H9 (cell line): ENCODE measurements around the gene AGBL3. TPM values are rescaled to one million over a fixed set of nuclear protein-coding genes. Genes with fewer than 3 reads are reported as not detected.
A peak's percentile ranks its signal among the peaks of the same experiment; 100 is the strongest.

Source experiments
- DNase-seq: peaks from one replicate; pipeline ENCODE4 v3.0.0-alpha.2; 2017
- H2AFZ ChIP-seq: one replicate; pipeline ENCODE4 v1.6.1; 2013; ENCODE audit warnings: mild to moderate bottlenecking, low read length, control low read depth, moderate library complexity
- H2AK5ac ChIP-seq: 2 replicates; pipeline ENCODE4 v1.6.1; 2013; ENCODE audit warnings: low read length, control low read depth, mixed read lengths; ENCODE audit not compliant: insufficient read length
- H2BK120ac ChIP-seq: one replicate; pipeline ENCODE4 v1.6.1; 2013; ENCODE audit warnings: low read depth, mild to moderate bottlenecking, low read length, control low read depth, inconsistent platforms; ENCODE audit not compliant: poor library complexity, severe bottlenecking
- H2BK12ac ChIP-seq: 2 replicates; pipeline ENCODE4 v1.6.1; 2013; ENCODE audit warnings: low read length, control low read depth, mixed read lengths, low read depth; ENCODE audit not compliant: insufficient read length
- H2BK15ac ChIP-seq: 2 replicates; pipeline ENCODE4 v1.6.1; 2013; ENCODE audit warnings: low read depth, low read length, control low read depth
- H2BK20ac ChIP-seq: one replicate; pipeline ENCODE4 v1.6.1; 2013; ENCODE audit warnings: low read depth, mild to moderate bottlenecking, low read length, control low read depth, inconsistent platforms; ENCODE audit not compliant: poor library complexity, severe bottlenecking
- H2BK5ac ChIP-seq: 2 replicates; pipeline ENCODE4 v1.6.1; 2013; ENCODE audit warnings: low read length, control low read depth, mixed read lengths; ENCODE audit not compliant: insufficient read length
- H3K14ac ChIP-seq: 2 replicates; pipeline ENCODE4 v1.6.1; 2013; ENCODE audit warnings: low read length, control low read depth; ENCODE audit not compliant: insufficient read depth
- H3K18ac ChIP-seq: 2 replicates; pipeline ENCODE4 v1.6.1; 2013; ENCODE audit warnings: low read depth, mild to moderate bottlenecking, mixed read lengths, low read length, control low read depth; ENCODE audit not compliant: insufficient read length
- H3K23ac ChIP-seq: 2 replicates; pipeline ENCODE4 v1.6.1; 2013; ENCODE audit warnings: low read length, control low read depth, mixed read lengths, low read depth; ENCODE audit not compliant: insufficient read length
- H3K23me2 ChIP-seq: 2 replicates; pipeline ENCODE4 v1.6.1; 2013; ENCODE audit warnings: low read depth, mild to moderate bottlenecking, mixed read lengths, low read length, control low read depth; ENCODE audit not compliant: insufficient read length, poor library complexity, severe bottlenecking
- H3K27ac ChIP-seq: 2 replicates; pipeline ENCODE4 v1.5.1; 2013; ENCODE audit warnings: low read length, control low read depth, mixed read lengths, low read depth; ENCODE audit not compliant: insufficient read length
- H3K27me3 ChIP-seq: 2 replicates; pipeline ENCODE4 v1.6.1; 2013; ENCODE audit warnings: low read length, control low read depth, inconsistent platforms; ENCODE audit not compliant: insufficient read depth
- H3K4ac ChIP-seq: 2 replicates; pipeline ENCODE4 v1.6.1; 2013; ENCODE audit warnings: low read depth, mild to moderate bottlenecking, control low read depth, inconsistent platforms, low read length, moderate library complexity
- H3K4me1 ChIP-seq: 2 replicates; pipeline ENCODE4 v1.6.1; 2013; ENCODE audit warnings: low read length, control low read depth, inconsistent platforms; ENCODE audit not compliant: insufficient read depth
- H3K4me2 ChIP-seq: 2 replicates; pipeline ENCODE4 v1.6.1; 2013; ENCODE audit warnings: low read length, control low read depth, mixed read lengths; ENCODE audit not compliant: insufficient read length, insufficient read depth
- H3K56ac ChIP-seq: 2 replicates; pipeline ENCODE4 v1.6.1; 2013; ENCODE audit warnings: low read depth, mild to moderate bottlenecking, mixed read lengths, low read length, control low read depth; ENCODE audit not compliant: insufficient read length
- H3K79me1 ChIP-seq: 2 replicates; pipeline ENCODE4 v1.6.1; 2013; ENCODE audit warnings: low read depth, mild to moderate bottlenecking, moderate library complexity, low read length, control low read depth, inconsistent platforms; ENCODE audit not compliant: insufficient read depth, poor library complexity, severe bottlenecking
- H3K79me2 ChIP-seq: 2 replicates; pipeline ENCODE4 v1.6.1; 2013; ENCODE audit warnings: low read length, control low read depth, inconsistent platforms; ENCODE audit not compliant: insufficient read depth
- H3K9ac ChIP-seq: 2 replicates; pipeline ENCODE4 v1.6.1; 2013; ENCODE audit warnings: low read length, control low read depth, mixed read lengths; ENCODE audit not compliant: insufficient read length; ENCODE audit errors: extremely low read depth
- H3K9me3 ChIP-seq: one replicate; pipeline ENCODE4 v1.6.1; 2013; ENCODE audit warnings: low read depth, low read length, inconsistent platforms; ENCODE audit not compliant: control insufficient read depth
- H3T11ph ChIP-seq: one replicate; pipeline ENCODE4 v1.6.1; 2013; ENCODE audit warnings: mild to moderate bottlenecking, low read length, control low read depth, inconsistent platforms
- H4K20me1 ChIP-seq: one replicate; pipeline ENCODE4 v1.6.1; 2013; ENCODE audit not compliant: control insufficient read depth, insufficient read length, insufficient read depth
- H4K5ac ChIP-seq: 2 replicates; pipeline ENCODE4 v1.6.1; 2013; ENCODE audit warnings: low read depth, mild to moderate bottlenecking, mixed read lengths, low read length, control low read depth; ENCODE audit not compliant: insufficient read length
- H4K8ac ChIP-seq: replicated peaks from 2 replicates; pipeline ENCODE4 v1.6.1; 2013; ENCODE audit warnings: low read length, control low read depth, mixed read lengths, low read depth; ENCODE audit not compliant: insufficient read length
- H4K91ac ChIP-seq: 2 replicates; pipeline ENCODE4 v1.6.1; 2013; ENCODE audit warnings: low read depth, mild to moderate bottlenecking, moderate library complexity, mixed read lengths, low read length, control low read depth; ENCODE audit not compliant: insufficient read length
- H3K27ac Mint-ChIP-seq, 3 experiments: 2 replicates in 2 of 3; 3 replicates in 1 of 3; pipeline ENCODE4 v1.8.0; 2020 to 2021; ENCODE audit warnings: mixed read lengths in 3 of 3, mild to moderate bottlenecking in 1 of 3, moderate library complexity in 1 of 3
- H3K27me3 Mint-ChIP-seq: 2 replicates; pipeline ENCODE4 v1.8.0; 2021; ENCODE audit warnings: low read depth, mild to moderate bottlenecking, moderate library complexity, mixed read lengths
- H3K36me3 Mint-ChIP-seq, 3 experiments: 2 replicates in 2 of 3; 3 replicates in 1 of 3; pipeline ENCODE4 v1.8.0; 2020 to 2021; ENCODE audit warnings: low read depth in 3 of 3, mixed read lengths in 3 of 3; ENCODE audit not compliant: insufficient read depth in 1 of 3
- H3K4me1 Mint-ChIP-seq, 2 experiments: 2 replicates each; pipeline ENCODE4 v1.8.0; 2020; ENCODE audit warnings: mixed read lengths in 2 of 2
- H3K4me3 Mint-ChIP-seq, 2 experiments: 2 replicates in 1 of 2; 3 replicates in 1 of 2; pipeline ENCODE4 v1.8.0; 2020 to 2021; ENCODE audit warnings: mild to moderate bottlenecking in 2 of 2, mixed read lengths in 2 of 2, moderate library complexity in 1 of 2
- H3K9me3 Mint-ChIP-seq, 2 experiments: 2 replicates in 1 of 2; 3 replicates in 1 of 2; pipeline ENCODE4 v1.8.0; 2020; ENCODE audit warnings: mild to moderate bottlenecking in 2 of 2, mixed read lengths in 2 of 2, moderate library complexity in 1 of 2
- WGBS: extraction: QIAGEN DNeasy Blood & Tissue Kit; methylation state at CpG from one replicate; pipeline ENCODE4 v1.1.7; 2013; ENCODE audit warnings: missing lambda C conversion rate, low lambda C conversion rate, mixed read lengths; ENCODE audit not compliant: insufficient read length; ENCODE audit errors: extremely low coverage; 5-methylcytosine and 5-hydroxymethylcytosine counted together
- total RNA-seq: library from RNA; stranded (reverse); gene quantifications from 2 replicates; pipeline ENCODE4 v1.2.1, GENCODE V29; 2021
- TF ChIP-seq, protein P1 (sequence below): fragments of 200-600 bp; sonication (generic); conservative IDR thresholded peaks from 3 replicates; pipeline ENCODE4 v1.8.0; 2021; ENCODE audit warnings: antibody characterized with exemption, mild to moderate bottlenecking

The AGBL3 gene
- total RNA-seq, 1 experiment from 2014 or later = 2.4 TPM

DNA sequence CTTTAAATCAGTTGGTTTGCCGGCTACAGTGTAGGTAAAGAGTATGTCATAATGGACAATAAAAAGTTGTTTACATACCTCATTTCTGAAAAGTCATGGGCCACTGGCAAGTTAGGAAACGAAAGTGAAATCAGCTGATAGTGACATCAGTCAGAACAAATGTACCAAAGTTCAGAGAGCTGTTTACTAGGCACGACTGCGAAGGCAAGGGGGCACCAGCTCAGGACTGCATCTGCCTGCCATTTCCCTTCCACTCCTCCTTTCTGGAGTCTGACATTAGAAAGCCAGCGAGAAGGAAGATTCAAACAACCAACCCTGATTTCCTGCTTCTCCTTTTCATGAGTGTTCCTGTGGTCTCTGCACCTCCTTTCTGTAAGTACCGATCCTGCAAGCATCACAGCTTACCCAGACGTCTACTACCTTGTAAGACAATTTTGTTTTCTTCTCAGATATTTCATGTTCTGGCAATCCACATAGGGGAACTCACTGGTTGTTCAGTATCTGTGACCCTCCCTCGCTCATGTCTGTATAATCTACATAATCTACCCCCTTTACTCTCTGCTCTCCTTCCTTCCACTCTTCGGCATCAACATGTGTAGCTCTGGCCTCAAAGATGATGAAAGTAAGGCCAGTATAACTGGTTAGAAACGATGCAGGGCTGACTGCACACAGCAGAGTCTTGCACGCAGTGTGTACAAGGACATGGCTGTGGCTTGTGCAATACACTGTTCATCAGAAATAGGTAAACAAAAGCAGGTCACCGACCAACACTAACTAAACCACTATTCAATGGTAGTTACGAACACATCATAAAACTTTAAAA is 161.8 kb downstream of the AGBL3 start, which contains the start of gene TMEM140:
TMEM140 (plus strand) TSS at position 174 of the 823 bp plus-strand sequence. CDS start 16,370 bp downstream, outside the sequence.
- H2BK12ac ChIP-seq = no peak within 1 kb of the TSS

More for the DNA sequence above, 161.8 kb downstream of the AGBL3 start, which contains the start of gene TMEM140:
- Histone ChIP-seq H2AFZ (no peak within 1 kb of the TSS), H3K14ac (no peak within 1 kb of the TSS), H3K4ac (no peak within 1 kb of the TSS), H3K27me3 (no peaks in the 10 kb centered on the region), H3K23ac (no peak within 1 kb of the TSS), H2AK5ac (no peak within 1 kb of the TSS), H4K91ac (no peak within 1 kb of the TSS), H4K20me1 (no peaks in the 10 kb centered on the region), H3K79me1 (no peaks in the 10 kb centered on the region), H3K79me2 (no peaks in the 10 kb centered on the region), H3K9me3 (no peaks in the 10 kb centered on the region), H3T11ph (no peak within 1 kb of the TSS), H3K4me1 (no peaks in the 10 kb centered on the region), H2BK15ac (no peak within 1 kb of the TSS), H4K5ac (no peak within 1 kb of the TSS), H3K23me2 (no peaks in the 10 kb centered on the region), H2BK5ac (no peak within 1 kb of the TSS), H3K27ac (no peak within 1 kb of the TSS), H3K4me2 (no peak within 1 kb of the TSS), H3K56ac (no peak within 1 kb of the TSS), H3K9ac (no peak within 1 kb of the TSS), H4K8ac (no peak within 1 kb of the TSS), H3K18ac (no peak within 1 kb of the TSS), H2BK20ac (no peak within 1 kb of the TSS), H2BK120ac (no peak within 1 kb of the TSS)
- no peak within 1 kb of the TSS for H3K4me3 Mint-ChIP-seq
- peaks cover 2 to 8% of the 10 kb centered on the region in 2 experiments; a peak in 2 of 4 replicates for H3K4me1 Mint-ChIP-seq
- no peaks in the 10 kb centered on the region; a peak in 1 of 5 replicates for H3K9me3 Mint-ChIP-seq
- H3K36me3 Mint-ChIP-seq = 0 out of 7 replicates have a peak, but pooled peaks cover 0 to 3% (median 0%) of the 10 kb centered on the region in 3 experiments
- no CpG with 5 or more reads among the region's 13 CpGs for WGBS
- no peak for DNase-seq
- TF ChIP-seq, protein P1, sequence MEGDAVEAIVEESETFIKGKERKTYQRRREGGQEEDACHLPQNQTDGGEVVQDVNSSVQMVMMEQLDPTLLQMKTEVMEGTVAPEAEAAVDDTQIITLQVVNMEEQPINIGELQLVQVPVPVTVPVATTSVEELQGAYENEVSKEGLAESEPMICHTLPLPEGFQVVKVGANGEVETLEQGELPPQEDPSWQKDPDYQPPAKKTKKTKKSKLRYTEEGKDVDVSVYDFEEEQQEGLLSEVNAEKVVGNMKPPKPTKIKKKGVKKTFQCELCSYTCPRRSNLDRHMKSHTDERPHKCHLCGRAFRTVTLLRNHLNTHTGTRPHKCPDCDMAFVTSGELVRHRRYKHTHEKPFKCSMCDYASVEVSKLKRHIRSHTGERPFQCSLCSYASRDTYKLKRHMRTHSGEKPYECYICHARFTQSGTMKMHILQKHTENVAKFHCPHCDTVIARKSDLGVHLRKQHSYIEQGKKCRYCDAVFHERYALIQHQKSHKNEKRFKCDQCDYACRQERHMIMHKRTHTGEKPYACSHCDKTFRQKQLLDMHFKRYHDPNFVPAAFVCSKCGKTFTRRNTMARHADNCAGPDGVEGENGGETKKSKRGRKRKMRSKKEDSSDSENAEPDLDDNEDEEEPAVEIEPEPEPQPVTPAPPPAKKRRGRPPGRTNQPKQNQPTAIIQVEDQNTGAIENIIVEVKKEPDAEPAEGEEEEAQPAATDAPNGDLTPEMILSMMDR = no peak
- peak within 1 kb of the TSS in 2 of 3 experiments; percentile 15 to 25; a peak in 3 of 7 replicates for H3K27ac Mint-ChIP-seq
- H3K27me3 Mint-ChIP-seq = no peaks in the 10 kb centered on the region
